GM21381 (cell line): ENCODE measurements around the gene HOXA9.

Experiments
- ATAC-seq: cut with Tn5 transposase; IDR thresholded peaks from one replicate; pipeline ENCODE4 v1.9.1; 2021; ENCODE audit warnings: mild to moderate bottlenecking, moderate library complexity; ENCODE audit not compliant: unreplicated experiment

The HOXA9 gene

GRCh38 chr7:27201580-27202017 is 36.3 kb upstream of the HOXA9 start:
- no peak for ATAC-seq

- ATAC-seq = no peak
Measured at GRCh38 chr7:27200761-27201579, 35.6 kb upstream of the HOXA9 start.

GRCh38 chr7:27199849-27200760 is 34.8 kb upstream of the HOXA9 start, which contains the start of gene HOXA13:
HOXA13 (minus strand) TSS chr7:27200091; CDS start chr7:27200077, 14 bp downstream.
- peak; percentile 82 for ATAC-seq

GRCh38 chr7:27198871-27199801 is 33.8 kb upstream of the HOXA9 start:
- ATAC-seq = peak; percentile 21

- no peak for ATAC-seq
Measured at GRCh38 chr7:27198138-27198841, 33.0 kb upstream of the HOXA9 start.

- ATAC-seq = no peak
Measured at GRCh38 chr7:27197137-27198042, 32.1 kb upstream of the HOXA9 start.

GRCh38 chr7:27196287-27196767 is 31.0 kb upstream of the HOXA9 start:
- ATAC-seq = no peak

- ATAC-seq = no peak
Measured at GRCh38 chr7:27194686-27195379, 29.5 kb upstream of the HOXA9 start.

GRCh38 chr7:27194002-27194352 is 28.6 kb upstream of the HOXA9 start:
- no peak for ATAC-seq

- ATAC-seq = no peak
Measured at GRCh38 chr7:27193335-27194001, 28.1 kb upstream of the HOXA9 start.

GRCh38 chr7:27192546-27193334 is 27.4 kb upstream of the HOXA9 start:
- no peak for ATAC-seq

GRCh38 chr7:27191833-27192545 is 26.7 kb upstream of the HOXA9 start:
- no peak for ATAC-seq

- ATAC-seq = no peak
Measured at GRCh38 chr7:27191161-27191731, 25.9 kb upstream of the HOXA9 start.

GRCh38 chr7:27189997-27190748 is 24.8 kb upstream of the HOXA9 start:
- ATAC-seq = no peak

- ATAC-seq = no peak
Measured at GRCh38 chr7:27189295-27189996, 24.1 kb upstream of the HOXA9 start.
